Suprapubic skin (tissue), 4 donors: ENCODE data around the gene FRMD1. TPM values are rescaled to one million over a fixed set of nuclear protein-coding genes. Genes with fewer than 3 reads are reported as not detected.

Experiments used
- DNase-seq, 2 donors: peaks; one replicate each; pipeline ENCODE4 v3.0.0-alpha.2; 2019; ENCODE audit warnings: low spot score in 2 of 2
- H3K27ac ChIP-seq: fragments of 200-600 bp; sonication (generic); one replicate; pipeline ENCODE4 v1.5.1; 2019
- H3K27me3 ChIP-seq: fragments of 200-600 bp; sonication (generic); one replicate; pipeline ENCODE4 v1.5.1; 2019
- H3K36me3 ChIP-seq: fragments of 200-600 bp; sonication (generic); one replicate; pipeline ENCODE4 v1.5.1; 2019
- H3K4me1 ChIP-seq: fragments of 200-600 bp; sonication (generic); one replicate; pipeline ENCODE4 v1.5.1; 2019
- H3K4me3 ChIP-seq: fragments of 200-600 bp; sonication (generic); one replicate; pipeline ENCODE4 v1.5.1; 2019; ENCODE audit warnings: mild to moderate bottlenecking
- H3K9me3 ChIP-seq: fragments of 200-600 bp; sonication (generic); one replicate; pipeline ENCODE4 v1.5.1; 2019
- CTCF ChIP-seq, 2 donors: fragments of 200-600 bp in 1 of 2; fragments of 450-650 bp in 1 of 2; sonication (generic) in 1 of 2; IDR thresholded peaks; one replicate each; pipeline ENCODE4 v1.5.1; 2016 to 2019; ENCODE audit warnings: antibody characterized with exemption in 2 of 2, mild to moderate bottlenecking in 1 of 2, moderate library complexity in 1 of 2
- EP300 ChIP-seq: sonication (generic); formaldehyde crosslinking; IDR thresholded peaks from one replicate; pipeline ENCODE4 v1.6.1; 2017; ENCODE audit warnings: antibody characterized with exemption
- POLR2A ChIP-seq, 2 donors: fragments of 450-650 bp; IDR thresholded peaks; one replicate each; pipeline ENCODE4 v1.6.1; 2017; ENCODE audit warnings: antibody characterized with exemption in 2 of 2, mild to moderate bottlenecking in 2 of 2, moderate library complexity in 2 of 2
- POLR2AphosphoS5 ChIP-seq, 3 donors: sonication (generic); formaldehyde crosslinking; IDR thresholded peaks; one replicate each; pipeline ENCODE4 v1.6.1; 2017; ENCODE audit warnings: antibody characterized with exemption in 3 of 3
- WGBS: methylation state at CpG from one replicate; pipeline ENCODE4 v1.1.5; 2018; 5-methylcytosine and 5-hydroxymethylcytosine counted together
- total RNA-seq, 4 donors: library from RNA; depleted of rRNA; stranded (reverse); fragments of >200 nt; gene quantifications; one replicate each; pipeline ENCODE4 v1.1.0, GENCODE V29; 2016

FRMD1 gene
- total RNA-seq, 4 donors from 2014 or later, result 0.64 to 2.6 (median 1.5) TPM

- DNase-seq, result no peak
- peaks cover 5% of the 10 kb centered on the region for H3K4me1 ChIP-seq
- H3K27ac ChIP-seq, result no peak overlapping the region
- H3K27me3 ChIP-seq, result peaks cover 4% of the 10 kb centered on the region
- 93% methylated on average over 1 of the region's 1 CpG for WGBS
- TF ChIP-seq POLR2A (IDR thresholded peaks at IDR 0.05), result no peak
- TF ChIP-seq POLR2AphosphoS5 (IDR thresholded peaks at IDR 0.05), result no peak
- TF ChIP-seq CTCF (IDR thresholded peaks at IDR 0.05), result no peak
- no peak for TF ChIP-seq EP300
- H3K4me3 ChIP-seq, result no peak overlapping the region
- H3K9me3 ChIP-seq, result no peaks in the 10 kb centered on the region
- H3K36me3 ChIP-seq, result no peaks in the 10 kb centered on the region
Observed at GRCh38 chr6:168011291-168011690, 67.7 kb downstream of the FRMD1 start.

GRCh38 chr6:168009331-168009730 lies 69.7 kb downstream of the FRMD1 start:
- Histone ChIP-seq H3K36me3 (no peaks in the 10 kb centered on the region), H3K4me1 (peaks cover 5% of the 10 kb centered on the region), H3K27ac (no peak overlapping the region), H3K9me3 (no peaks in the 10 kb centered on the region), H3K27me3 (no peaks in the 10 kb centered on the region), H3K4me3 (no peak overlapping the region)
- no peak for DNase-seq
- TF ChIP-seq EP300 (no peak), POLR2A (IDR thresholded peaks at IDR 0.05) (no peak), CTCF (IDR thresholded peaks at IDR 0.05) (no peak), POLR2AphosphoS5 (IDR thresholded peaks at IDR 0.05) (no peak)
- 83% methylated on average over 3 of the region's 3 CpGs for WGBS

GRCh38 chr6:168007592-168008338 lies 71.2 kb downstream of the FRMD1 start:
- 18% methylated on average over 3 of the region's 3 CpGs for WGBS
- no peak overlapping the region for H3K27ac ChIP-seq
- peaks cover 5% of the 10 kb centered on the region for H3K4me1 ChIP-seq
- H3K36me3 ChIP-seq, result no peaks in the 10 kb centered on the region
- TF ChIP-seq POLR2A (IDR thresholded peaks at IDR 0.05) (no peak), EP300 (no peak), POLR2AphosphoS5 (IDR thresholded peaks at IDR 0.05) (no peak), CTCF (IDR thresholded peaks at IDR 0.05) (no peak)
- H3K4me3 ChIP-seq, result no peak overlapping the region
- H3K9me3 ChIP-seq, result no peaks in the 10 kb centered on the region
- no peaks in the 10 kb centered on the region for H3K27me3 ChIP-seq
- DNase-seq, result no peak

GRCh38 chr6:168005796-168006195 lies 73.2 kb downstream of the FRMD1 start:
- Histone ChIP-seq H3K4me3 (no peak overlapping the region), H3K4me1 (peaks cover 5% of the 10 kb centered on the region), H3K27me3 (no peaks in the 10 kb centered on the region), H3K36me3 (no peaks in the 10 kb centered on the region), H3K27ac (no peak overlapping the region), H3K9me3 (no peaks in the 10 kb centered on the region)
- no peak for DNase-seq
- TF ChIP-seq POLR2AphosphoS5 (IDR thresholded peaks at IDR 0.05) (no peak), POLR2A (IDR thresholded peaks at IDR 0.05) (no peak), CTCF (IDR thresholded peaks at IDR 0.05) (no peak), EP300 (no peak)
- WGBS, result 96% methylated on average over 6 of the region's 6 CpGs

GRCh38 chr6:168004945-168005344 lies 74.1 kb downstream of the FRMD1 start:
- no peak for DNase-seq
- 90% methylated on average over 11 of the region's 11 CpGs for WGBS
- H3K27me3 ChIP-seq, result no peaks in the 10 kb centered on the region
- no peaks in the 10 kb centered on the region for H3K36me3 ChIP-seq
- TF ChIP-seq EP300 (no peak), CTCF (IDR thresholded peaks at IDR 0.05) (no peak), POLR2A (IDR thresholded peaks at IDR 0.05) (no peak), POLR2AphosphoS5 (IDR thresholded peaks at IDR 0.05) (no peak)
- no peak overlapping the region for H3K4me3 ChIP-seq
- H3K9me3 ChIP-seq, result no peaks in the 10 kb centered on the region
- H3K4me1 ChIP-seq, result peaks cover 5% of the 10 kb centered on the region
- no peak overlapping the region for H3K27ac ChIP-seq
